DMS53 (cell line): ENCODE results near the gene TIMP3.
"Not testable (repeated sequence)": the region's sequence is repeated elsewhere in the genome, so short reads cannot be mapped to it uniquely, and the experiment has no call there.

Experiments
- DNase-seq: peaks from one replicate; lab custom pipeline; 2025; lab: John Stamatoyannopoulos, UW

The TIMP3 gene

DNA sequence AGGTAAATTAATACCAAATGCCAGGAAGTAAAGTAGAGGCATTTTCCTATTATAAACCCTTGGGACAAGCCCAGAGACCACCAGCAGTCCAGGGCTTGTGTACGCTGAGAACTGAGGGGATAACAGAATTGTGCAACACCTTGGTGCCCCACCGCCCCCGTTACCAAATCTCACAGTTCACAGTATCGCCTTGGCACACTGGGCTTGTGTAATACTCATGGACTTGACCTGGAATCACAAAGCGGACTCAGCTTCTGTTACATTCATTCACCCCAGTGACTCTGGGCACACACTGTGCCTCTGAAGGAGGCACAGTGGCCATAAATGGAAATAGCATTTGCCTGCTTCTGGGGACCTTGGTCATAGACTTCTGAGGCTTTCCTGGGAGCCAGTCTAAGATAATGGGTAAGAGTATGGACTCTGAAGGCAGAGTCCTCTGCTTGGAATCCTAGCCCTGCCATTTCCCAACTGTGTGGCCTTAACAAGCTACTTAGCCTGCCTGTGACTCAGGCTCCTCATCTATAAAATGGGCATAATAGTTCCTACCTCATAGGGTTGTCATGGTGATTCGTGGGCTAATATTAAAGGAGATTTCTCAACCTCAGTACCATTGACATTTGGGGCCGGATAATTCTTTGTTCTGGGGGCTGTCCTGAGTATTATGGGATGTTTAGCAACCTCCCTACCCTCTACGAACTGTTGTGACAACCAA is 53.7 kb downstream of the TIMP3 start:
- no peak for DNase-seq

DNA sequence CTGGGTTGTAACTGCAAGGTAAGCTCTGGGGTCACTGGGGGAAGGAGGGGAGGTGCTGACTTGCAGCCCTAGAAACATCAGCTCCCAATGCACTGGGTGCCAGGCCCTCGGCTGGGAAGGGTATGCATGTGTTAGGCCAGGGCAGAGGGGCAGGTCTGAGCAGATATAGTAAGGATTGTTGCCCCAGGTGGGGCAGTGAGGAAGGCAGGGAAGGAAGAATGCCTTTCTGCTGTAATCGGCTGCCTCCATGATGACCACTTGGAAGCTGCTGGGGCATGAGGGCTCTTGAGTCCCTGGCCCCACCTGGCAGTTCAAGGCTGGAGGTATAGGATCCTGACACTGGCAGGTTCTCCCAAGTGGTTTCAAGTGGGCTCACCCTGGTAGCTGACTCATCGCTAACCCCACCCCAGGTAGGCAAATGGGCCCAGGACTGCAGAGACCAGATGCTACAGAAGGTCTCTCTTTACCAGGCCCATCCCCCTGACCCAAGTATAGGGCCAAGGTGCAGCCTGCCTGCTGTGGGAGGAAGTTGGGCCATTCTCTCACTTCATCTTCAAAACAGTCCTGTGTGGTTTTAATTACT is 56.7 kb downstream of the TIMP3 start:
- peak; percentile 57 for DNase-seq

DNA sequence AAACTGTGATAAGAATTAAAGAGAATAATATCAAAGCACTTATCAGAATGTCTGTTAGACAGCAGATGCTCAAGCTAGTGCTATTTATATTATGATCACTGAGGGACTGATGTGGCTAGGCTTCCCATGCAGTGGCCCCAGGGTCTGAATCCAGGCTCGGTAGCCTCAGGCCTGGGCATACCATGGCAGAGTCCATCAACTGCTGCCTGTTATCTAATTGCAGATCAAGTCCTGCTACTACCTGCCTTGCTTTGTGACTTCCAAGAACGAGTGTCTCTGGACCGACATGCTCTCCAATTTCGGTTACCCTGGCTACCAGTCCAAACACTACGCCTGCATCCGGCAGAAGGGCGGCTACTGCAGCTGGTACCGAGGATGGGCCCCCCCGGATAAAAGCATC is 57.5 kb downstream of the TIMP3 start:
- DNase-seq = no peak

DNA sequence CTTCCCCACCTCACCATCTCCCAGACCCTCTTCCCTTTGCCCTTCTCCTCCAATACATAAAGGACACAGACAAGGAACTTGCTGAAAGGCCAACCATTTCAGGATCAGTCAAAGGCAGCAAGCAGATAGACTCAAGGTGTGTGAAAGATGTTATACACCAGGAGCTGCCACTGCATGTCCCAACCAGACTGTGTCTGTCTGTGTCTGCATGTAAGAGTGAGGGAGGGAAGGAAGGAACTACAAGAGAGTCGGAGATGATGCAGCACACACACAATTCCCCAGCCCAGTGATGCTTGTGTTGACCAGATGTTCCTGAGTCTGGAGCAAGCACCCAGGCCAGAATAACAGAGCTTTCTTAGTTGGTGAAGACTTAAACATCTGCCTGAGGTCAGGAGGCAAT is 58.2 kb downstream of the TIMP3 start:
- DNase-seq = no peak

DNA sequence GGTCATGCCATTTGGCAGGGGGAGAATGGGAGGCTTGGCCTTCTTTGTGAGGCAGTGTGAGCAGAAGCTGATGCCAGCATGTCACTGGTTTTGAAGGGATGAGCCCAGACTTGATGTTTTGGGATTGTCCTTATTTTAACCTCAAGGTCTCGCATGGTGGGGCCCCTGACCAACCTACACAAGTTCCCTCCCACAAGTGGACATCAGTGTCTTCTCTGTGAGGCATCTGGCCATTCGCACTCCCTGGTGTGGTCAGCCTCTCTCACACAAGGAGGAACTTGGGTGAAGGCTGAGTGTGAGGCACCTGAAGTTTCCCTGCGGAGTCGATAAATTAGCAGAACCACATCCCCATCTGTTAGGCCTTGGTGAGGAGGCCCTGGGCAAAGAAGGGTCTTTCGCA is 59.8 kb downstream of the TIMP3 start:
- no peak for DNase-seq

DNA sequence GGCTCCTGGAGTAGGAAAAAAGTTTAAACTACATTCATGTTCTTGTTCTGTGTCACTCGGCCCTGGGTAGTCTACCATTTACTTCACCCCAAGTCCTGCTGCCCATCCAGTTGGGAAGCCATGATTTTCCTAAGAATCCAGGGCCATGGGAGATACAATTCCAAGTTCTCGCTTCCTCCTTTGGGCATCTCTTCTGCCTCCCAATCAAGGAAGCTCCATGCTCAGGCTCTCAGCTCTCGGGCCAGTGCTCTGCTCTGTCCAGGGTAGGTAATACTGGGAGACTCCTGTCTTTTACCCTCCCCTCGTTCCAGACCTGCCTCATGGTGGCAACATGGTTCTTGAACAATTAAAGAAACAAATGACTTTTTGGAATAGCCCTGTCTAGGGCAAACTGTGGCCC is 60.6 kb downstream of the TIMP3 start:
- no peak for DNase-seq

DNA sequence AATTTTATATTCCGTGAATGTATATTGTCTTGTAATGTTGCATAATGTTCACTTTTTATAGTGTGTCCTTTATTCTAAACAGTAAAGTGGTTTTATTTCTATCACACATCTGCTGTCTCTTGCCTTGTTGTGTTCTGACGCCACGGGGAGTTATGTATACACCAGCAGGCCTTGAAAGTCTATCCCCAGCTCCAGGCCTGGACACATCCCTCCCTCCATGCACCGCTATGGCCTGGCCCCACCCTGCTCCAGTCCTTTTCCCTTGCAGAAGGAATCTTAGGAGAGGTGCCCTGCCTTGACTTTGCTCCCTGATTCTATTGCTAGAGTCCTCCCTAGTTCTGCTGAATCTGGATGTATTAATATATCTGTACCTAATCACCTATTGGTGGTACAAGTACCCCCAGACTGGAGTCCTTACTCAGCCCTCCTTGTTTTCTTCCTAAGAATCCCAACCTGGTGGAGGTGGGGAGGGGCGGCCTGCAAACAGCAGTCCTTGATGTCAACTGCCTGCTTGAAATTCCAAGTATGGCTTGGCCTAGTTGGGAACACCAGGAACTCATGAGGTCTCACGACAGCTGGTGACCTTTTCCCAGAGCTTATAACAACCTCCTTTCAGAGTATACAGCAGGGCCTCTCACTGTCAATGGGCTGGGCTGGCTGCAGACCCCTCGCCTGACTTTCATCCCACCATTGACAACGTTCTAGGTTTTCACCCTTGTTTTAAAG is 61.6 kb downstream of the TIMP3 start:
- no peak for DNase-seq

DNA sequence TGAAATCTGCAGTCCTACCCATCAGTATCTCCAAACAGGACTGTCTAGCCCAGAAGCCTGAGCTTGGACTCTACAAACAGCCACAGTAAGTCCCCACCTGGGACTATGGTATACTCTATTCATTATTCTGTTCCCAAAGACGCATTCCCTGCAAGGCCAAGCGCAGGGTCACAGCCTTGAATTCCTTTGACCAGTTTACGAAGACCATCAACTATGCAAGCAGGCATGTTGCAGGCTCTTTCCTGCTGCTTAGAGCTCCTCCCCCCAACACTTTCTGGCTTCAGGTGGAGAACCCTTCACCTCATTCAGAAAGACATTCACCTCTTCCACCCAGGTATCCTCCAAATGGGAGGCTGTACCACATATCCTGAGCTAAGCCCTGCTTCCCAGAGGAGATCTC is 62.5 kb downstream of the TIMP3 start:
- DNase-seq = no peak

DNA sequence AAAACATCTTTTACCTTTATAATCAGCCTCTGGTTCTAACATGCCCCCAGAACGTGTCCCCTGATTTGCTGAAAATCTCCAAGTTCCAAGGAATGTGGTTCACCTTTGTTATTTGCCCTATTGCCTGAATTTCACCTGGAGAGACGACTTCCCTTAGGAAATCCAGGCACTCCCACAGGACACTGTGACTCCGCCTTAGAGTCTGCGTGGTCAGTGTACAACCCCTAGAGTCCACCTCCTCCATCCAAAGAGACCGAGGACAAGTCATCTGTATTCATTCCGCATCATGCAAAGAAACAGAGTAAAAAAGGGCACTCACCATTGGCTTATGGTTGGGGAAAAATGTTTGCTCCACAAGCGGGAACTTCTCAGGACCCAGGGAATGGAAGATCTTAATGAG is 63.1 kb downstream of the TIMP3 start:
- DNase-seq = no peak

DNA sequence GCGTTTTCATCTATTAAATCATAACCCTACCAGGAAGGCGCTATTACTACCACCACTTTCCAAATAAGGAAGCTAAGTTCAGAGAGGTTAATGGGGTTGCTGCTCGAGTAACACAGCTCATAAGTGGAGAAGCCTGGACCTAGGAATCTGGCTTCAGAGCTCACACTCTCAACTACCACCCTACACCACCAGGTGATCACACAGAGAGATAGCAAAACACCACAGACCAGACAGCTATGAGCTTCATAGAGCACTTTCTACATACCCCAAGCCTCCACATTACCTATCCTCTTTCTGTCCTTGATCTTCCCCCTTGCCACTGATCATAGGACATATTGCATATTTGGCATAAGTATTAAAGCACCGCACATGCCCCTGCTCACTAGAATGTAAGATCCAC is 65.4 kb downstream of the TIMP3 start:
- no peak for DNase-seq

DNA sequence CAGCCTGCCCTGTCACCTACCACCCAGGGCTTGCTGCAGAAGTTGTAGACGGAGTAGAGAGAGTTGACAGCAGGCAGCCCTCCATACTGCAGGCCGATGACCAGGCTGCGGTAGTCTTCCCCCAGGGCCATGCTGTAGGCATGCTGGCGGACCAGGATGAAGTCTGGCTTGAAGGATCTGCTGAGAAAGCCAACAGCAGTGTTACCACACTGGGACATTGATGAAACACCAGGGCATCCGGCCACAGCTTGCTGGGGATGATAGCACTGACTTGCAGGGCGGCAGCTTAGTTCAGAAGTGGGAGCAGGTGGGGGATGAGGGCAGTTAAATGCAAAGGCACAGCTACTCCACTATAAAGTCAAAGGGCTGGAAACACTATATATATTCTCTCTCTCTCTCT is 67.4 kb downstream of the TIMP3 start:
- DNase-seq = no peak

DNA sequence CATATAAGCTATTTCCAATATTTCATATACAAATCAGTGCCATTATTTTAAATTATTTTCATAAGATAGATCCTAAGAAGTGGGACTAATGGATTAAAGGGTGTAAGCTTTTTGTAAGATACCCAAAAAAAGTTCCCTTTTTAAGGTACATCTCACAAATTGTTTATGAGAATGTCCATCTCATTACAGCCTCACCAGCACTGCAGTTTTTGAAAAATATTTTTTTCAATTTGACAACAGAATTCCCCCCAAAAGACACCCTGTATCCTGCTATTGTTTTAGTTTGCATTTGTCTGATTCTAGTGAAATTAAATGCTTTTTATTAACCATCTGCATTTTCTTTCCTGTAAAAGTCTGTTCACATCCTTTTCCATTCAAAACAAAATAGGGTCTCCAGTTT is 69.0 kb downstream of the TIMP3 start:
- no peak for DNase-seq

DNA sequence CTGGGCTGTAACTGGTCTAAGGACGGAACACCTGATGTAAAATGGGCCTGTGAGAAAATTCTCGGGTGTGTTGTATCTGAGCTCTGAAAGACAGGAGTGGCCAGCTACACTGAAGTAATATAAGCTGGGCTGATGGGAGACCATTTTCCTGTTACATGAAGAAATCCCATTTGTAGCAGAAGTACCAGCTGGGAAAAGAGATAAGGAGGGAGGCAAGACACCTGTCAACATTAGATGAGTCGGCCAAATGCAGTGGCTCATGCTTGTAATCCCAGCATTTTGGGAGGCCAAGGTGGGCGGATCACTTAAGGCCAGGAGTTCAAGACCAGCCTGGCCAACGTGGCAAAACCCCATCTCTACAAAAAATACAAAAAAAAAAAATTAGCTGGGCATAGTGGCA is 72.1 kb downstream of the TIMP3 start:
- not testable (repeated sequence) for DNase-seq

DNA sequence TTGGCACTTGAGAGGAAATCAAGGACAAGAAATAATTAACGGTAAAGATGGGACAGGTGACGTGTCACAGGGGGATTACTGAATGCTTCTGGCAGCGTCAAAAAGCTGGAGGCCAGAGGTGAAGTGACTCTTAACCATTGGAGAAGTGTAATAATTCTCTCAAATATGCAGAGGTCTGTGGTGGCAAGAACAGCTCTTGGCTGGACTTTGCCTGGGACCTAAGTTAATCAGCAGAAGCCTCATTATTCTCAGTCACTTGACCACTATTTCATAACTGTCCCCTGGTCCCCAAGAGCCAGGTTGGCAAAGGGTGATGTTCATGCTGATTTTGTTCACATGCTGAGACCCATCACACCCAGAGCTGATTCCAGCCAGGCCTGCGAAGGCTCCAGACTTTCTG is 72.9 kb downstream of the TIMP3 start:
- no peak for DNase-seq

DNA sequence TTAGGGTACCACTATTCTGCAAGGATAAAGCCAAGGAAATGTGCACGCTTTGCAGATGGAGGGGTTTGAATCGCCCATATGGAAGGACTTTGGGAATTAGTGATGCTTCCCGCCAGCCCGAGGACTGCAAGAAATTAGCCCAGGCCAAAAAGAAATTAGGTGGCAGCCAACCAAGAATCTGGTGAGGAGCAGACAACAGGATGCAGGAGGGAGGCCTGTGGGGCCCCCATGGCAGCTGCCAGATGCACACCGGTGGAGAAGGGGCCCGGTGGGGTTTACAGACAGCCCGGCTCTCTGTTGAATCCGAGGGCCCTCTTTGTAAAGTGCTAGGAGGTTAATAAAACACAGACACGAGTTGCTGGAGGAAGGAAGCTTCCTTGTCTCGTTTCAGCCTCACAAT is 73.5 kb downstream of the TIMP3 start:
- no peak for DNase-seq

DNA sequence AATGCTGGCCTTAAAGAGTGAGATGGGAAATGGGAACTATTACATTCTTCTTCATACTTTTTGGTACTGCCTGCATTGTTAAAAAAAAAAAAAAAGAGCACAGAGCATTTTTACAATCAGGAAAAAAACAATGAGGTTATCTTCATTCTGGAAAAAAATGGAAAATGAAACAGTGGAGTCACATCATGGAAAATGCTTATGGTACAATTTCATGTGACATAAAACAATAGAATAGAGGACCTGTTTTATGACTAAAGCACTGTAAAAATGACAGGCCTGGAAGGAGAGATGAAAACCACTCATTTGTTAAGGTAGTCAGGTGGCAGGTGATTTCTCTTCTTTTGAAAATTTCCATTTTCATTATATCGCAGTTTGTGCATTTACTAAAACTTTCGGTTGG is 75.0 kb downstream of the TIMP3 start:
- DNase-seq = no peak

DNA sequence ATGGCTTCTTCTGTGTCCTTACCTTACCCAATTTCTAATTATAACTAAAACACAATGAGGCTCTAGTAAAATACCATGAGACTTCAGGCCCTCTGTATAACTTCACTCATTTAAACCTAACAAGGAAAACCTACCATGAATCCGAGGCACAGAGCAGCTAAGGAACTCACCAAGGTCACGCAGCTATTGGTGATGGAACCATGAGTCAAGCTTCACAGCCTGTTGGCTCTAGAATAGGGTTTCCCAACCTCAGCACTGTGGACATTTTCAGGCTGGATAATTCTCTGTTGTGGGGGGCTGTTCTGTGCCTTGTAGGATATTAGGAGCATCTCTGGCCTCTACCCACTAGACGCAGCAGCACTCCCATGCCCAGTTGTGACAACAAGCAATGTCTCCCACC is 75.7 kb downstream of the TIMP3 start:
- DNase-seq = no peak

DNA sequence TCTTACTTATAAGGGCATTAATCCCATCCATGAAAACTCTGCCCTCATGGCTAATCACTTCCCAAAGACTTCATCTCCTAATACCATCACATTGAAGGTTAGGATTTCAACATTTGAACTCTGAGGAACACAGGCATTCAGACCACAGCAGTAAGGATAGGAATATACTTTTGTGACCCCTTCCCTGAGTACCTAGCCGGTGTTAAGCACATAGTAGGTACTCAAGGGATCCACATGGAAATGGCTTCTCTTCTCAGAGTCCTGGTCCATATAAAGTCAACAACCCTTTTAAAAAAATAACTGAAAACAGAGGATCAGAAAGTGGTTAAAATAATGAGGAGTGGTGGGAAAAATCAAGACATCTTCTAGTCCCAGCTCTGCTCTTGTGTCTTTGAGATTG is 78.0 kb downstream of the TIMP3 start:
- DNase-seq = no peak

DNA sequence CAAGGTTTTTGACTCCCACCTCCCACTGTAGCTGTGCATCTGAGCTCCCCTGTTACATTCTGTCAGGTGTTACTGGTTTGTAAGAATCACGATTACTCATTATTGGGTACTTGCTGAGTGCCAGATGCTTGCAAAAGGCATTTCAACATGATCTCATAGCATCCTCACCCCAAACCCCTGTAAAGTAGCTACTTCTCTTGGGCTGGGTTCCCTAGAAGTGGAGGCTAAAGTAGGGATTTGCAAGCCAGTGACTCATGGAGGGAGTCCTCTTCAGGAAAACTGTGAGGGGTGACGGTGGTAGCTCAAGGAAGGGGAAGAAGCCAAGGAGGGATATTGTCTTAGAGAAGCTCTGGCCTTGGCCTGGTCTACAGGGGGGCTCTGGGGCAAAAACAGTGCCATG is 78.6 kb downstream of the TIMP3 start:
- no peak for DNase-seq

DNA sequence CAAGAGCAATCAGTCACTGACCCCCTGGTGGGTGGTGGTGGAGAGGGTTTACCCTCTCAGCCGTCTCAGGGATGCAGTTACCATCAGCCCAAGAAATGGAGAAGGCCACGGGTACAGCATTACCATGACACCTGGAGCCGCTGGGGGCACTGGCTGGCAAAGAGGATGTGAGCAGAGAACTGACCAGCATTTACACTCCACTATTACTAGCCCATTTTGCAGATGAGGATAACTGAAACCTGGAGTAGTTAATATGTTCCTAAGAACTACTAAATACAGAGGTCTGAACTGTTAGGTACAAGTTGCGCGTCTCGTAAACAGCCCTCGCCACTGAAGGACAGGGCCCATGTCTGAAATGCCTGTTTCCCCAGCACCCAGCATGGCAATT is 79.0 kb downstream of the TIMP3 start:
- DNase-seq = no peak

DNA sequence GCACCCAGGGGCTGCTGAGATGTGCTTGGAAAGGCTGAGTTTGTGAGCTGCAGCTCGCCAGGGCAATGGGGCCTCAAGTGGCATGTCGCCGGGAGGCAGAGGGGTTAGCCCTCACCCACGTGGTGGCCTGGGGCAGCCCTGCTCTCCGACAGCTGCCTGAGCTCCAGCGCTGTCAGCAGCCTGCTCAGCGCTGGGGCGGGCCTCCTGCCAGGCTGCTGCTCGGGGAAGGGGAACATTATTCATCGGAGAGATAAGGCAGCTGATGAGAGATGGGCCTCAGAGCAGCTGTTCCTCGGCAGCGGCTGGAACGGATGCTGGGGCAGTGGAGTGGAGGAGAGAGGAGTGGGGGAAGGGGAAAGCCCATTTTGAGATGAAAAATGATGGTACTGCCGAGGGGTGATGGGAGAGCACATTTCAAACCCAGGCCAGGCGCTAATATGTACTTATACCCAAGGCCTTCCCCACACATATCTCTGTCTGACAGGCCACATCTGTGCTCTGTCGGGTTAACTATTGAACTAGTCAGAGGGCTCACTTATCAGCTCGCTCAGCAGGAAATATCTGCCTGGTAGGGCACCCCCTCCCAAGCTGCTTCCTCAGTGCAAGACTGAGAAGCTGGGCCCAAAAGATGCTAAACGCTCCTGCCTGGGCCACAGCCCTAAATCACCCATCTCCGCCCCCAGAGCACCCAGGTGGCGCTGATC is 79.5 kb downstream of the TIMP3 start:
- no peak for DNase-seq

DNA sequence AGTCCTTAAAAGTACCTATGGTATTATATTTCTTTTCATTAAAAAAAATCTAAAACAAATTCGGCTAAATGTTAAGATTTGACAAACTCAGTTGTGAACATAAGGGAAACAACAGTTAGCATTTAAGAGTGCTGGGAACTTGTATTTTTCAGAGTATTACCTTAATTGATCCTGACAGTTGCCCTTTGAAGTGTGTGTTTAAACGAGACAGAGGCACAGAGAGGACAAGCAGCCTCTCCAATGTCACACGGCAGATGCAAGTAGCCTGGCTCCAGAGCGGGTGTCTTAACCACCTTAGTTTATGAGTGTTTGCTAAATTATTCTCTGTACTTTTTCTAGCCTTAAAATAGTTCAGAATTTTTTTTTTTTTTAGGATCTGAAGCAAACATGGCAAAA is 80.9 kb downstream of the TIMP3 start:
- DNase-seq = no peak
